ENCODE measurements around the gene STK33.

Gene STK33

GRCh38 chr11:8596504-8597046, 2.5 kb upstream of the STK33 start:
- no peak for TF ChIP-seq CTCF (IDR thresholded peaks at IDR 0.05; ENCODE audit: control extremely low read depth, extremely low read depth, low read depth, missing control alignments)
- ChIA-PET POLR2A (interaction anchor here (0.7 kb wide), 1 partner anchor 368 kb away, joined by 4 read pairs; no protein-coding TSS in a partner anchor), CTCF (no interaction called here)
- no peak for DNase-seq (ENCODE audit: extremely low spot score)

- CTCF ChIA-PET: interaction anchor here (1.5 kb wide), 1 partner anchor 10 kb away, joined by 6 read pairs; no protein-coding TSS in a partner anchor
- DNase-seq (ENCODE audit: extremely low spot score): no peak
- no peak for TF ChIP-seq CTCF (IDR thresholded peaks at IDR 0.05; ENCODE audit: control extremely low read depth, extremely low read depth, low read depth, missing control alignments)
- POLR2A ChIA-PET: no interaction called here
Measured at GRCh38 chr11:8593455-8593854, 573 bp downstream of the STK33 start.

GRCh38 chr11:8587915-8588314, 6.1 kb downstream of the STK33 start:
- ChIA-PET CTCF (no interaction called here), POLR2A (no interaction called here)
- DNase-seq (ENCODE audit: extremely low spot score): no peak
- TF ChIP-seq CTCF (IDR thresholded peaks at IDR 0.05; ENCODE audit: control extremely low read depth, extremely low read depth, low read depth, missing control alignments): no peak

GRCh38 chr11:8586805-8587204, 7.2 kb downstream of the STK33 start:
- DNase-seq (ENCODE audit: extremely low spot score): no peak
- ChIA-PET CTCF (interaction anchor here (1.0 to 1.4 kb wide), 3 partner anchors 20 to 580 kb away, joined by 3 to 5 read pairs (median 3); partner anchors contain the start of gene LMO1), POLR2A (no interaction called here)
- TF ChIP-seq CTCF (IDR thresholded peaks at IDR 0.05; ENCODE audit: control extremely low read depth, extremely low read depth, low read depth, missing control alignments): no peak

GRCh38 chr11:8586184-8586583, 7.8 kb downstream of the STK33 start:
- no peak for TF ChIP-seq CTCF (IDR thresholded peaks at IDR 0.05; ENCODE audit: control extremely low read depth, extremely low read depth, low read depth, missing control alignments)
- CTCF ChIA-PET: interaction anchor here (1.3 to 1.4 kb wide), 2 partner anchors 19 to 579 kb away, joined by 3 to 5 read pairs; no protein-coding TSS in a partner anchor
- POLR2A ChIA-PET: no interaction called here
- DNase-seq (ENCODE audit: extremely low spot score): no peak

GRCh38 chr11:8584511-8584910, 9.5 kb downstream of the STK33 start:
- POLR2A ChIA-PET: interaction anchor here (0.7 kb wide), 1 partner anchor 104 kb away, joined by 4 read pairs; no protein-coding TSS in a partner anchor
- no peak for DNase-seq (ENCODE audit: extremely low spot score)
- CTCF ChIA-PET: interaction anchor here (1.1 to 1.3 kb wide), 3 partner anchors 9 to 321 kb away, joined by 3 to 7 read pairs (median 4); partner anchors contain the start of gene LMO1
- TF ChIP-seq CTCF (IDR thresholded peaks at IDR 0.05; ENCODE audit: control extremely low read depth, extremely low read depth, low read depth, missing control alignments): no peak
